HG02981 (cell line): ENCODE data around the gene TMEM214.

Experiments used
- ATAC-seq: cut with Tn5 transposase; IDR thresholded peaks from one replicate; pipeline ENCODE4 v1.9.1; 2021; ENCODE audit warnings: mild to moderate bottlenecking, moderate library complexity; ENCODE audit not compliant: unreplicated experiment

The TMEM214 gene

GRCh38 chr2:27009083-27009482 is 23.7 kb upstream of the TMEM214 start:
- ATAC-seq: no peak

- ATAC-seq: no peak
Observed at GRCh38 chr2:27009716-27010115, 23.0 kb upstream of the TMEM214 start.

- ATAC-seq: no peak
Observed at GRCh38 chr2:27010139-27010538, 22.6 kb upstream of the TMEM214 start.

- no peak for ATAC-seq
Observed at GRCh38 chr2:27013738-27014137, 19.0 kb upstream of the TMEM214 start.

- ATAC-seq: no peak
Observed at GRCh38 chr2:27014771-27015433, 17.9 kb upstream of the TMEM214 start.

GRCh38 chr2:27016801-27017325 is 15.9 kb upstream of the TMEM214 start:
- no peak for ATAC-seq

GRCh38 chr2:27018142-27018541 is 14.6 kb upstream of the TMEM214 start:
- no peak for ATAC-seq

GRCh38 chr2:27019459-27019858 is 13.3 kb upstream of the TMEM214 start:
- ATAC-seq: no peak

- no peak for ATAC-seq
Observed at GRCh38 chr2:27019931-27020855, 12.6 kb upstream of the TMEM214 start.

- no peak for ATAC-seq
Observed at GRCh38 chr2:27021253-27022049, 11.3 kb upstream of the TMEM214 start.

- ATAC-seq: no peak
Observed at GRCh38 chr2:27023740-27024139, 9.0 kb upstream of the TMEM214 start.

GRCh38 chr2:27024188-27024587 is 8.6 kb upstream of the TMEM214 start:
- ATAC-seq: no peak

GRCh38 chr2:27024812-27025211 is 8.0 kb upstream of the TMEM214 start:
- ATAC-seq: no peak

GRCh38 chr2:27025281-27025800 is 7.4 kb upstream of the TMEM214 start:
- no peak for ATAC-seq

GRCh38 chr2:27025861-27026851 is 6.6 kb upstream of the TMEM214 start:
- no peak for ATAC-seq

- ATAC-seq: no peak
Observed at GRCh38 chr2:27027211-27027651, 5.5 kb upstream of the TMEM214 start.

- ATAC-seq: no peak
Observed at GRCh38 chr2:27029051-27029450, 3.7 kb upstream of the TMEM214 start.

- ATAC-seq: peak; percentile 6
Observed at GRCh38 chr2:27033253-27033852, 588 bp downstream of the TMEM214 start.

GRCh38 chr2:27038012-27038411 is 5.2 kb downstream of the TMEM214 start:
- no peak for ATAC-seq
